Measurements from ENCODE around the gene SLC16A12. TPM values are rescaled to one million over a fixed set of nuclear protein-coding genes. Genes with fewer than 3 reads are reported as not detected.

SLC16A12 gene
- total and polyA plus RNA-seq, 10 of the 15 experiments (the other 5 are each of a cell fraction or from before 2014, with no cell fraction given), result not detected

DNA sequence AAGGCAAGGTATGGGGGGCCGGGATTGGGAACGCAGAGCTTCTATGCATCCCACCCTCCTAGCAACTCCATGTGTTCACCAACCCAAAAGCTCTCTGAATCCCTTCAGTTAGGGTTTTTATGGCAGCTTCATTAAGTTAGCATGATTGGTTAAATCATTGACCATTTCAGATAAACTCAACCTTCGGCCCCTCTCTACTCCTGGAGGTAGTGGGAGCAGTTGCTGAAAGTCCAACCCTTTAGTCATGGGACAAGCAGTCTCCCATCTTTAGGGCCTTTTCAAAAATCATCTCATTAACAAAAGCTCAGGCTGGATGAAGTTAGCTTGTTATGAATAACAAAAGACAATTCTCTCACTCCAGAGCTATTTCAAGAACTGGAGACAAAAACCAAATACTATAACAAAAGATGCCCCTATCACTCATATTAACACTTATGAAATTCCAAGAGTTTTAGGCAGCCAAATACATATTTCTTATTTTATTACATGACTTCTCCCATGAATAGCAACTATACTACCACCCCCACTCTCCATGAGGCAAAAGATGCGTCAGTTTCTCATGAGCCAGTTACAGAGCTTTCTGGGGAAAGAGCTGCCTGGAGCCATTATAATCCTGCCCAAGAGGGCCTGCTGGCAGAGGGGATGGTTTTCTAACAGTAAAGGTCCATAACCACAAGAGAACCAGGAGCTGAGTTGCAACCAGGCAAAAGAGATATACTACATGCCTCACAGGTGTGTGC is 44.6 kb downstream of the SLC16A12 start:
- ATAC-seq (no peak), DNase-seq (ENCODE audit: low read depth, low spot score) (no peak), FAIRE-seq (no peak)
- no peaks in the 10 kb centered on the region for H3K4me1 ChIP-seq (ENCODE audit: control insufficient read depth, insufficient read depth, low read length)
- no peaks in the 10 kb centered on the region for H3K9me3 ChIP-seq (replicated peaks; ENCODE audit: control insufficient read depth, insufficient read depth, low read length)
- no peaks in the 10 kb centered on the region for H3K79me2 ChIP-seq (ENCODE audit: control insufficient read depth, insufficient read depth, low read length)
- no peaks in the 10 kb centered on the region for H4K20me1 ChIP-seq (ENCODE audit: control insufficient read depth, insufficient read depth)
- H3K4me3 ChIP-seq, result no peak overlapping the region
- peaks cover 0 to 7% of the 10 kb centered on the region in 2 experiments; a peak in 2 of 4 replicates for H3K27me3 ChIP-seq (replicated peaks in 1 of 2; ENCODE audit: control insufficient read depth in 2 of 2, insufficient read depth in 2 of 2, low read length in 1 of 2)
- SMC1A ChIA-PET (ENCODE audit: uncharacterized antibody, unreplicated experiment), result interaction anchor here (0.6 kb wide), 1 partner anchor 315 kb away, joined by 3 read pairs; no protein-coding TSS in a partner anchor
- no peak overlapping the region for H2AFZ ChIP-seq (ENCODE audit: control insufficient read depth, low read depth, low read length)
- WGBS (ENCODE audit: insufficient coverage, insufficient replicate concordance, low lambda C conversion rate, missing lambda C conversion rate), result 44% methylated on average over 4 of the region's 4 CpGs
- in situ Hi-C loops (cut with MboI), result no loop called here
- intact Hi-C loops (cut with micrococcal nuclease; ENCODE audit: unreplicated experiment), result no loop called here
- POLR2A ChIA-PET, result no interaction called here
- BruUV-seq (replicated peaks), result no TSS peak
- no peak overlapping the region for H3K4me2 ChIP-seq (ENCODE audit: control insufficient read depth, insufficient read depth)
- H3K9ac ChIP-seq (ENCODE audit: control insufficient read depth, insufficient read depth, low read length), result no peak overlapping the region
- TF ChIP-seq, protein P1, sequence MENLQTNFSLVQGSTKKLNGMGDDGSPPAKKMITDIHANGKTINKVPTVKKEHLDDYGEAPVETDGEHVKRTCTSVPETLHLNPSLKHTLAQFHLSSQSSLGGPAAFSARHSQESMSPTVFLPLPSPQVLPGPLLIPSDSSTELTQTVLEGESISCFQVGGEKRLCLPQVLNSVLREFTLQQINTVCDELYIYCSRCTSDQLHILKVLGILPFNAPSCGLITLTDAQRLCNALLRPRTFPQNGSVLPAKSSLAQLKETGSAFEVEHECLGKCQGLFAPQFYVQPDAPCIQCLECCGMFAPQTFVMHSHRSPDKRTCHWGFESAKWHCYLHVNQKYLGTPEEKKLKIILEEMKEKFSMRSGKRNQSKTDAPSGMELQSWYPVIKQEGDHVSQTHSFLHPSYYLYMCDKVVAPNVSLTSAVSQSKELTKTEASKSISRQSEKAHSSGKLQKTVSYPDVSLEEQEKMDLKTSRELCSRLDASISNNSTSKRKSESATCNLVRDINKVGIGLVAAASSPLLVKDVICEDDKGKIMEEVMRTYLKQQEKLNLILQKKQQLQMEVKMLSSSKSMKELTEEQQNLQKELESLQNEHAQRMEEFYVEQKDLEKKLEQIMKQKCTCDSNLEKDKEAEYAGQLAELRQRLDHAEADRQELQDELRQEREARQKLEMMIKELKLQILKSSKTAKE (IDR thresholded peaks at IDR 0.05; ENCODE audit: low read depth, poor library complexity, severe bottlenecking), result no peak
- no peak for TF ChIP-seq CEBPB (IDR thresholded peaks at IDR 0.05; ENCODE audit: borderline replicate concordance in 1 of 2, low read depth in 2 of 2, low read length in 2 of 2)
- RAD21 ChIA-PET (ENCODE audit: unreplicated experiment), result no interaction called here
- CTCF ChIA-PET, result no interaction called here
- H3K36me3 ChIP-seq (ENCODE audit: control insufficient read depth in 2 of 2, insufficient read depth in 2 of 2, low read length in 1 of 2), result no peaks in the 10 kb centered on the region
- H3K27ac ChIP-seq (ENCODE audit: control insufficient read depth, insufficient read depth), result no peak overlapping the region

DNA sequence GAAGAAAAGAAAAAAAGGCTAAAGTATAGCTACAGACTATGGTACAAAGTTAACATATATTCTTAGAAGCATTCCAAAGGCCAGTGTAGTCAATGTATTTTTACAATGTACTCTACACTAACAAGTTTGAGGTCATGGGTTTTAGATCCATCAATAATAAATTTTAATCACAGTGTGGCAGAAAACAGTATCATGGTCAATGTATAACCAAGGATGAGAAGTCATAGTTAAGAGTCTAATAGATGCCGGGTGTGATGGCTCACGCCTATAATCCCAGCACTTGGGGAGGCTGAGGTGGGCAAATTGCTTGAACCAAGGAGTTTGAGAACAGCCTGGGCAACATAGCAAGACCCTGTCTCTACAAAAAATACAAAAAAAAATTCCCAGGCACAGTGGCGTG is 53.1 kb downstream of the SLC16A12 start:
- intact Hi-C loops (cut with micrococcal nuclease; ENCODE audit: unreplicated experiment), result no loop called here
- Histone ChIP-seq H3K4me3 (no peak overlapping the region), H3K79me2 (ENCODE audit: control insufficient read depth, insufficient read depth, low read length) (no peaks in the 10 kb centered on the region), H3K9me3 (replicated peaks; ENCODE audit: control insufficient read depth, insufficient read depth, low read length) (no peaks in the 10 kb centered on the region), H3K4me1 (ENCODE audit: control insufficient read depth, insufficient read depth, low read length) (peaks cover 7% of the 10 kb centered on the region), H3K27me3 (replicated peaks in 1 of 2; ENCODE audit: control insufficient read depth in 2 of 2, insufficient read depth in 2 of 2, low read length in 1 of 2) (peaks cover 0 to 6% of the 10 kb centered on the region in 2 experiments; a peak in 1 of 4 replicates), H3K36me3 (ENCODE audit: control insufficient read depth in 2 of 2, insufficient read depth in 2 of 2, low read length in 1 of 2) (no peaks in the 10 kb centered on the region), H3K9ac (ENCODE audit: control insufficient read depth, insufficient read depth, low read length) (no peak overlapping the region), H3K27ac (ENCODE audit: control insufficient read depth, insufficient read depth) (no peak overlapping the region), H3K4me2 (ENCODE audit: control insufficient read depth, insufficient read depth) (no peak overlapping the region), H4K20me1 (ENCODE audit: control insufficient read depth, insufficient read depth) (no peaks in the 10 kb centered on the region), H2AFZ (ENCODE audit: control insufficient read depth, low read depth, low read length) (no peak overlapping the region)
- RAD21 ChIA-PET (ENCODE audit: unreplicated experiment), result no interaction called here
- no peak for FAIRE-seq
- SMC1A ChIA-PET (ENCODE audit: uncharacterized antibody, unreplicated experiment), result no interaction called here
- BruUV-seq (replicated peaks), result no TSS peak
- 64% methylated on average over 3 of the region's 3 CpGs for WGBS (ENCODE audit: insufficient coverage, insufficient replicate concordance, low lambda C conversion rate, missing lambda C conversion rate)
- CTCF ChIA-PET, result interaction anchor here (0.7 kb wide), 1 partner anchor 284 kb away, joined by 3 read pairs; no protein-coding TSS in a partner anchor
- DNase-seq (ENCODE audit: low read depth, low spot score), result no peak
- POLR2A ChIA-PET, result no interaction called here
- TF ChIP-seq PML (IDR thresholded peaks at IDR 0.05; ENCODE audit: low read length), result no peak
- no peak for TF ChIP-seq NFIC (IDR thresholded peaks at IDR 0.05; ENCODE audit: low read depth, low read length)
- no peak for TF ChIP-seq KLF5 (IDR thresholded peaks at IDR 0.05; ENCODE audit: partially characterized antibody)
- TF ChIP-seq ZNF24 (IDR thresholded peaks at IDR 0.05), result no peak
- in situ Hi-C loops (cut with MboI), result no loop called here
- ATAC-seq, result no peak
